Adrenal gland (tissue), 5 donors: ENCODE data around the gene CD59.

Experiments
- CTCF ChIP-seq, 6 experiments: fragments of 450-650 bp in 4 of 6; fragments of 200-600 bp in 2 of 6; sonication (generic) in 1 of 6; IDR thresholded peaks; 1 replicate in 5 of 6; 2 replicates in 1 of 6; pipeline versions ENCODE4 v1.5.1 to v1.8.0; 2016 to 2021; ENCODE audit warnings: antibody characterized with exemption in 6 of 6, mild to moderate bottlenecking in 2 of 6, moderate library complexity in 1 of 6
- POLR2A ChIP-seq, 2 donors: fragments of 450-650 bp; IDR thresholded peaks; one replicate each; pipeline ENCODE4 v1.6.1; 2017; ENCODE audit warnings: antibody characterized with exemption in 2 of 2, mild to moderate bottlenecking in 2 of 2, moderate library complexity in 1 of 2
- donor health status: DM: no; HTN: no; CAD: no.

GRCh38 chr11:33724644-33725035 is 11.6 kb downstream of the CD59 start:
- no peak for TF ChIP-seq CTCF (IDR thresholded peaks at IDR 0.05)
- no peak for TF ChIP-seq POLR2A (IDR thresholded peaks at IDR 0.05)
